ENCODE measurements around the gene C2CD2. TPM values are rescaled to one million over a fixed set of nuclear protein-coding genes. Genes with fewer than 3 reads are reported as not detected.
A peak's percentile ranks its signal among the peaks of the same experiment; 100 is the strongest.

The C2CD2 gene
- total and polyA plus RNA-seq, 9 donors: 18.9 to 61.5 (median 37.4) TPM

DNA sequence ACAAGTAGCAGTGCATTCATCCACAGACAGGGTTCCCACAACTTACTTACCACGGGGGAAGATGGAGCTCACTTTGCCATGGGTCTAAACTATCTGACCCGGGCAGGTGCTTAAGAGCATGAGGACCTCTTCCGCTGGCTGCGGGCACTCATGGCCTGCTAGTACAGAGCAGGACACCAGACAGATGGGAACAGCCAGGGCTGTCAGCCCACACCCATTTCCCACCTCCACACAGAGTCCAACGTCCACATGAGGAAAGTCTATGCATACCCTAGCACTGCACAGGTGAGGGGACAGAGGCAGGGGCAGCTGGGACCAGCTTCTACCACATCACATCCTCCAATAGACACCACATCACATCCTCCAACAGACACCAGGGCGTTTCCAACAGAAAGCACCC is 38.9 kb downstream of the C2CD2 start:
- no peaks in the 10 kb centered on the region for H3K36me3 ChIP-seq
- H3K27ac ChIP-seq: no peak overlapping the region
- intact Hi-C loops (cut with DNase I): no loop called here

DNA sequence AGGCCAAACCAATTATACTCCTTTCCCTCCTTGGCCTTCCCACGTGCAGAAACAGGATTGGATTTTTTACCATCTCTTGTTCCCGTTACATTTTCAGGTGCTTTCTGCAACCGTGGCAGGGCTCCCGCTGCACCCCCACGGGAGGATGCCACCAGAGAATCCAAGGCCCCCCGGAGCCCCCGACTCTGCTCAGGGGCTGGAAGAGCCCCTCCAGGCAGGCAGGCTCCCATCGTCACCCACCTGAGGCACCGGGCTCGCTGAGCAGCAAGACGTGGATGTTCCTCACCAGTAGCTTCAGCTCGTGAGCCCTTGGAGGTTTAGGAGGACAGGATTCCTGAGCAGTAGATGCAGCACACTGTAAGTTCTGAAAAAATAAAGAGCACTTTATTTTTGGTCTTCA is 39.5 kb downstream of the C2CD2 start:
- H3K4me3 ChIP-seq: no peak overlapping the region
- TF ChIP-seq, protein P1, sequence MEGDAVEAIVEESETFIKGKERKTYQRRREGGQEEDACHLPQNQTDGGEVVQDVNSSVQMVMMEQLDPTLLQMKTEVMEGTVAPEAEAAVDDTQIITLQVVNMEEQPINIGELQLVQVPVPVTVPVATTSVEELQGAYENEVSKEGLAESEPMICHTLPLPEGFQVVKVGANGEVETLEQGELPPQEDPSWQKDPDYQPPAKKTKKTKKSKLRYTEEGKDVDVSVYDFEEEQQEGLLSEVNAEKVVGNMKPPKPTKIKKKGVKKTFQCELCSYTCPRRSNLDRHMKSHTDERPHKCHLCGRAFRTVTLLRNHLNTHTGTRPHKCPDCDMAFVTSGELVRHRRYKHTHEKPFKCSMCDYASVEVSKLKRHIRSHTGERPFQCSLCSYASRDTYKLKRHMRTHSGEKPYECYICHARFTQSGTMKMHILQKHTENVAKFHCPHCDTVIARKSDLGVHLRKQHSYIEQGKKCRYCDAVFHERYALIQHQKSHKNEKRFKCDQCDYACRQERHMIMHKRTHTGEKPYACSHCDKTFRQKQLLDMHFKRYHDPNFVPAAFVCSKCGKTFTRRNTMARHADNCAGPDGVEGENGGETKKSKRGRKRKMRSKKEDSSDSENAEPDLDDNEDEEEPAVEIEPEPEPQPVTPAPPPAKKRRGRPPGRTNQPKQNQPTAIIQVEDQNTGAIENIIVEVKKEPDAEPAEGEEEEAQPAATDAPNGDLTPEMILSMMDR (IDR thresholded peaks at IDR 0.05): no peak
- no peak for TF ChIP-seq EP300 (IDR thresholded peaks at IDR 0.05)
- TF ChIP-seq POLR2A (IDR thresholded peaks at IDR 0.05): no peak
- DNase-seq: peak in 2 of 5 donors; percentile 9 to 27
- intact Hi-C loops (cut with DNase I): no loop called here
- H3K9me3 ChIP-seq: no peaks in the 10 kb centered on the region
- H3K27me3 ChIP-seq: no peaks in the 10 kb centered on the region
- no peak overlapping the region for H3K27ac ChIP-seq
- H3K4me1 ChIP-seq (ENCODE audit: insufficient read depth): no peaks in the 10 kb centered on the region
- 91 to 93% (median 92%) methylated on average over 12 of the region's 12 CpGs for WGBS, 3 donors
- no peaks in the 10 kb centered on the region for H3K36me3 ChIP-seq

More for the DNA sequence above, 38.9 kb downstream of the C2CD2 start:
- no peaks in the 10 kb centered on the region for H3K4me1 ChIP-seq (ENCODE audit: insufficient read depth)
- H3K4me3 ChIP-seq: no peak overlapping the region
- no peaks in the 10 kb centered on the region for H3K9me3 ChIP-seq
- H3K27me3 ChIP-seq: no peaks in the 10 kb centered on the region
- WGBS, 3 donors: 89 to 95% (median 93%) methylated on average over 6 of the region's 6 CpGs
- DNase-seq: peak in 2 of 5 donors; percentile 1 to 12
- TF ChIP-seq, protein P1 (IDR thresholded peaks at IDR 0.05): no peak
- TF ChIP-seq POLR2A (IDR thresholded peaks at IDR 0.05) (no peak), EP300 (IDR thresholded peaks at IDR 0.05) (no peak)

GRCh38 chr21:41913230-41913629 is 40.6 kb downstream of the C2CD2 start:
- Histone ChIP-seq H3K9me3 (no peaks in the 10 kb centered on the region), H3K27me3 (no peaks in the 10 kb centered on the region), H3K4me1 (ENCODE audit: insufficient read depth) (no peaks in the 10 kb centered on the region), H3K36me3 (no peaks in the 10 kb centered on the region), H3K27ac (no peak overlapping the region), H3K4me3 (no peak overlapping the region)
- intact Hi-C loops (cut with DNase I): no loop called here
- 93 to 98% (median 97%) methylated on average over 9 of the region's 9 CpGs for WGBS, 3 donors
- no peak for TF ChIP-seq POLR2A (IDR thresholded peaks at IDR 0.05)
- TF ChIP-seq EP300 (IDR thresholded peaks at IDR 0.05): no peak
- TF ChIP-seq, protein P1 (IDR thresholded peaks at IDR 0.05): no peak
- peak in 2 of 5 donors; percentile 4 to 11 for DNase-seq

- Histone ChIP-seq H3K9me3 (no peaks in the 10 kb centered on the region), H3K4me1 (ENCODE audit: insufficient read depth) (no peaks in the 10 kb centered on the region), H3K27ac (no peak overlapping the region), H3K4me3 (no peak overlapping the region), H3K36me3 (no peaks in the 10 kb centered on the region), H3K27me3 (no peaks in the 10 kb centered on the region)
- no peak for TF ChIP-seq POLR2A (IDR thresholded peaks at IDR 0.05)
- TF ChIP-seq, protein P1 (IDR thresholded peaks at IDR 0.05): no peak
- TF ChIP-seq EP300 (IDR thresholded peaks at IDR 0.05): no peak
- intact Hi-C loops (cut with DNase I): no loop called here
- WGBS, 3 donors: 28 to 44% (median 43%) methylated on average over 3 of the region's 3 CpGs
- DNase-seq: no peak
Observed at GRCh38 chr21:41908829-41909228, 45.0 kb downstream of the C2CD2 start.
